Right ventricle myocardium inferior (tissue), 1 donor: ENCODE data around the gene OR9G1. TPM values are rescaled to one million over a fixed set of nuclear protein-coding genes. Genes with fewer than 3 reads are reported as not detected.

ENCODE experiments used
- microRNA-seq: library from miRNA; unstranded; fragments of <30 nt; microRNA quantifications from one replicate; pipeline ENCODE4 v1.2.0, GENCODE V29; 2020
- total RNA-seq: library from RNA; stranded (reverse); fragmentation: NEBNext Ultra II Directional; extraction: Animal tissue kit (Norgen Biotek cat#: 25700); gene quantifications from one replicate; pipeline ENCODE4 v1.2.1, GENCODE V29; 2021
- donor health status: DM: no; HTN: yes; CAD: no; lungs with severe emphysema.

OR9G1 gene
- total RNA-seq, 1 donor from 2014 or later, result not detected

Small RNA genes within 50 kb of the gene (microRNA-seq; reads per million reads assigned to microRNA genes)
- gene MIR6128, result not detected

Other genes starting within 250 kb of the OR9G1 start
- not detected for gene OR5M3, start 225.7 kb upstream of the OR9G1 start, total RNA-seq
- gene OR5M8, start 207.7 kb upstream of the OR9G1 start, total RNA-seq, result not detected
- not detected for gene OR5M11, start 155.8 kb upstream of the OR9G1 start, total RNA-seq
- gene OR5M10, start 121.4 kb upstream of the OR9G1 start, total RNA-seq, result not detected
- gene OR5M1, start 84.2 kb upstream of the OR9G1 start, total RNA-seq, result not detected
- not detected for gene OR5AP2, start 56.7 kb upstream of the OR9G1 start, total RNA-seq
- gene OR5AR1, start 35.4 kb upstream of the OR9G1 start, total RNA-seq, result not detected
- gene OR9G4, start 49.6 kb downstream of the OR9G1 start, total RNA-seq, result not detected